NCI-H446 treated with DMSO at 0.1 percent for 48 hours (cell line): Measurements from ENCODE around the gene ASCL1.

Experiments used
- DNase-seq: peaks from one replicate; lab custom pipeline; 2025; lab: John Stamatoyannopoulos, UW

Gene ASCL1

GRCh38 chr12:102951841-102952240, 5.6 kb upstream of the ASCL1 start:
- no peak for DNase-seq

- no peak for DNase-seq
Measured at GRCh38 chr12:102953221-102953620, 4.3 kb upstream of the ASCL1 start.

- no peak for DNase-seq
Measured at GRCh38 chr12:102954134-102954533, 3.3 kb upstream of the ASCL1 start.

GRCh38 chr12:102955926-102956737, 1.3 kb upstream of the ASCL1 start:
- DNase-seq = no peak

GRCh38 chr12:102956738-102957327, 641 bp upstream of the ASCL1 start:
- no peak for DNase-seq

- DNase-seq = no peak
Measured at GRCh38 chr12:102958073-102958829, 777 bp downstream of the ASCL1 start.

GRCh38 chr12:102958830-102959176, 1.3 kb downstream of the ASCL1 start:
- no peak for DNase-seq

- DNase-seq = no peak
Measured at GRCh38 chr12:102959391-102959790, 1.9 kb downstream of the ASCL1 start.

GRCh38 chr12:102960766-102961465, 3.4 kb downstream of the ASCL1 start:
- no peak for DNase-seq

- DNase-seq = no peak
Measured at GRCh38 chr12:102961466-102961855, 4.0 kb downstream of the ASCL1 start.

GRCh38 chr12:102962532-102962931, 5.1 kb downstream of the ASCL1 start:
- DNase-seq = no peak

- no peak for DNase-seq
Measured at GRCh38 chr12:102962986-102963385, 5.5 kb downstream of the ASCL1 start.

GRCh38 chr12:102963796-102964195, 6.3 kb downstream of the ASCL1 start:
- no peak for DNase-seq

GRCh38 chr12:102964872-102965271, 7.4 kb downstream of the ASCL1 start:
- no peak for DNase-seq

- no peak for DNase-seq
Measured at GRCh38 chr12:102965281-102966155, 8.0 kb downstream of the ASCL1 start.

- no peak for DNase-seq
Measured at GRCh38 chr12:102966200-102966863, 8.9 kb downstream of the ASCL1 start.

GRCh38 chr12:102970780-102971179, 13.3 kb downstream of the ASCL1 start:
- DNase-seq = no peak

- DNase-seq = no peak
Measured at GRCh38 chr12:102971227-102971626, 13.8 kb downstream of the ASCL1 start.

GRCh38 chr12:102973583-102973982, 16.1 kb downstream of the ASCL1 start:
- DNase-seq = no peak

- no peak for DNase-seq
Measured at GRCh38 chr12:102976609-102977280, 19.3 kb downstream of the ASCL1 start.
